H9 (cell line): ENCODE data around the gene ZMIZ2. TPM values are rescaled to one million over a fixed set of nuclear protein-coding genes. Genes with fewer than 3 reads are reported as not detected.

Experiments used
- DNase-seq: peaks from one replicate; pipeline ENCODE4 v3.0.0-alpha.2; 2017
- H2AFZ ChIP-seq: one replicate; pipeline ENCODE4 v1.6.1; 2013; ENCODE audit warnings: mild to moderate bottlenecking, low read length, control low read depth, moderate library complexity
- H2AK5ac ChIP-seq: 2 replicates; pipeline ENCODE4 v1.6.1; 2013; ENCODE audit warnings: low read length, control low read depth, mixed read lengths; ENCODE audit not compliant: insufficient read length
- H2BK120ac ChIP-seq: one replicate; pipeline ENCODE4 v1.6.1; 2013; ENCODE audit warnings: low read depth, mild to moderate bottlenecking, low read length, control low read depth, inconsistent platforms; ENCODE audit not compliant: poor library complexity, severe bottlenecking
- H2BK12ac ChIP-seq: 2 replicates; pipeline ENCODE4 v1.6.1; 2013; ENCODE audit warnings: low read length, control low read depth, mixed read lengths, low read depth; ENCODE audit not compliant: insufficient read length
- H2BK15ac ChIP-seq: 2 replicates; pipeline ENCODE4 v1.6.1; 2013; ENCODE audit warnings: low read depth, low read length, control low read depth
- H2BK20ac ChIP-seq: one replicate; pipeline ENCODE4 v1.6.1; 2013; ENCODE audit warnings: low read depth, mild to moderate bottlenecking, low read length, control low read depth, inconsistent platforms; ENCODE audit not compliant: poor library complexity, severe bottlenecking
- H2BK5ac ChIP-seq: 2 replicates; pipeline ENCODE4 v1.6.1; 2013; ENCODE audit warnings: low read length, control low read depth, mixed read lengths; ENCODE audit not compliant: insufficient read length
- H3K14ac ChIP-seq: 2 replicates; pipeline ENCODE4 v1.6.1; 2013; ENCODE audit warnings: low read length, control low read depth; ENCODE audit not compliant: insufficient read depth
- H3K18ac ChIP-seq: 2 replicates; pipeline ENCODE4 v1.6.1; 2013; ENCODE audit warnings: low read depth, mild to moderate bottlenecking, mixed read lengths, low read length, control low read depth; ENCODE audit not compliant: insufficient read length
- H3K23ac ChIP-seq: 2 replicates; pipeline ENCODE4 v1.6.1; 2013; ENCODE audit warnings: low read length, control low read depth, mixed read lengths, low read depth; ENCODE audit not compliant: insufficient read length
- H3K23me2 ChIP-seq: 2 replicates; pipeline ENCODE4 v1.6.1; 2013; ENCODE audit warnings: low read depth, mild to moderate bottlenecking, mixed read lengths, low read length, control low read depth; ENCODE audit not compliant: insufficient read length, poor library complexity, severe bottlenecking
- H3K27ac ChIP-seq: 2 replicates; pipeline ENCODE4 v1.5.1; 2013; ENCODE audit warnings: low read length, control low read depth, mixed read lengths, low read depth; ENCODE audit not compliant: insufficient read length
- H3K27me3 ChIP-seq: 2 replicates; pipeline ENCODE4 v1.6.1; 2013; ENCODE audit warnings: low read length, control low read depth, inconsistent platforms; ENCODE audit not compliant: insufficient read depth
- H3K4ac ChIP-seq: 2 replicates; pipeline ENCODE4 v1.6.1; 2013; ENCODE audit warnings: low read depth, mild to moderate bottlenecking, control low read depth, inconsistent platforms, low read length, moderate library complexity
- H3K4me1 ChIP-seq: 2 replicates; pipeline ENCODE4 v1.6.1; 2013; ENCODE audit warnings: low read length, control low read depth, inconsistent platforms; ENCODE audit not compliant: insufficient read depth
- H3K4me2 ChIP-seq: 2 replicates; pipeline ENCODE4 v1.6.1; 2013; ENCODE audit warnings: low read length, control low read depth, mixed read lengths; ENCODE audit not compliant: insufficient read length, insufficient read depth
- H3K56ac ChIP-seq: 2 replicates; pipeline ENCODE4 v1.6.1; 2013; ENCODE audit warnings: low read depth, mild to moderate bottlenecking, mixed read lengths, low read length, control low read depth; ENCODE audit not compliant: insufficient read length
- H3K79me1 ChIP-seq: 2 replicates; pipeline ENCODE4 v1.6.1; 2013; ENCODE audit warnings: low read depth, mild to moderate bottlenecking, moderate library complexity, low read length, control low read depth, inconsistent platforms; ENCODE audit not compliant: insufficient read depth, poor library complexity, severe bottlenecking
- H3K79me2 ChIP-seq: 2 replicates; pipeline ENCODE4 v1.6.1; 2013; ENCODE audit warnings: low read length, control low read depth, inconsistent platforms; ENCODE audit not compliant: insufficient read depth
- H3K9ac ChIP-seq: 2 replicates; pipeline ENCODE4 v1.6.1; 2013; ENCODE audit warnings: low read length, control low read depth, mixed read lengths; ENCODE audit not compliant: insufficient read length; ENCODE audit errors: extremely low read depth
- H3K9me3 ChIP-seq: one replicate; pipeline ENCODE4 v1.6.1; 2013; ENCODE audit warnings: low read depth, low read length, inconsistent platforms; ENCODE audit not compliant: control insufficient read depth
- H3T11ph ChIP-seq: one replicate; pipeline ENCODE4 v1.6.1; 2013; ENCODE audit warnings: mild to moderate bottlenecking, low read length, control low read depth, inconsistent platforms
- H4K20me1 ChIP-seq: one replicate; pipeline ENCODE4 v1.6.1; 2013; ENCODE audit not compliant: control insufficient read depth, insufficient read length, insufficient read depth
- H4K5ac ChIP-seq: 2 replicates; pipeline ENCODE4 v1.6.1; 2013; ENCODE audit warnings: low read depth, mild to moderate bottlenecking, mixed read lengths, low read length, control low read depth; ENCODE audit not compliant: insufficient read length
- H4K8ac ChIP-seq: replicated peaks from 2 replicates; pipeline ENCODE4 v1.6.1; 2013; ENCODE audit warnings: low read length, control low read depth, mixed read lengths, low read depth; ENCODE audit not compliant: insufficient read length
- H4K91ac ChIP-seq: 2 replicates; pipeline ENCODE4 v1.6.1; 2013; ENCODE audit warnings: low read depth, mild to moderate bottlenecking, moderate library complexity, mixed read lengths, low read length, control low read depth; ENCODE audit not compliant: insufficient read length
- H3K27ac Mint-ChIP-seq, 3 experiments: 2 replicates in 2 of 3; 3 replicates in 1 of 3; pipeline ENCODE4 v1.8.0; 2020 to 2021; ENCODE audit warnings: mixed read lengths in 3 of 3, mild to moderate bottlenecking in 1 of 3, moderate library complexity in 1 of 3
- H3K27me3 Mint-ChIP-seq: 2 replicates; pipeline ENCODE4 v1.8.0; 2021; ENCODE audit warnings: low read depth, mild to moderate bottlenecking, moderate library complexity, mixed read lengths
- H3K36me3 Mint-ChIP-seq, 3 experiments: 2 replicates in 2 of 3; 3 replicates in 1 of 3; pipeline ENCODE4 v1.8.0; 2020 to 2021; ENCODE audit warnings: low read depth in 3 of 3, mixed read lengths in 3 of 3; ENCODE audit not compliant: insufficient read depth in 1 of 3
- H3K4me1 Mint-ChIP-seq, 2 experiments: 2 replicates each; pipeline ENCODE4 v1.8.0; 2020; ENCODE audit warnings: mixed read lengths in 2 of 2
- H3K4me3 Mint-ChIP-seq, 2 experiments: 2 replicates in 1 of 2; 3 replicates in 1 of 2; pipeline ENCODE4 v1.8.0; 2020 to 2021; ENCODE audit warnings: mild to moderate bottlenecking in 2 of 2, mixed read lengths in 2 of 2, moderate library complexity in 1 of 2
- H3K9me3 Mint-ChIP-seq, 2 experiments: 2 replicates in 1 of 2; 3 replicates in 1 of 2; pipeline ENCODE4 v1.8.0; 2020; ENCODE audit warnings: mild to moderate bottlenecking in 2 of 2, mixed read lengths in 2 of 2, moderate library complexity in 1 of 2
- CTCF ChIP-seq: fragments of 200-600 bp; sonication (generic); conservative IDR thresholded peaks from 3 replicates; pipeline ENCODE4 v1.8.0; 2021; ENCODE audit warnings: antibody characterized with exemption, mild to moderate bottlenecking
- WGBS: extraction: QIAGEN DNeasy Blood & Tissue Kit; methylation state at CpG from one replicate; pipeline ENCODE4 v1.1.7; 2013; ENCODE audit warnings: missing lambda C conversion rate, low lambda C conversion rate, mixed read lengths; ENCODE audit not compliant: insufficient read length; ENCODE audit errors: extremely low coverage; 5-methylcytosine and 5-hydroxymethylcytosine counted together
- total RNA-seq: library from RNA; stranded (reverse); gene quantifications from 2 replicates; pipeline ENCODE4 v1.2.1, GENCODE V29; 2021

Gene ZMIZ2
- total RNA-seq, 1 experiment from 2014 or later, result 72.9 TPM

- no peaks in the 10 kb centered on the region for H3K79me1 ChIP-seq
- H2BK20ac ChIP-seq, result no peak overlapping the region
- H3T11ph ChIP-seq, result no peak overlapping the region
- no peak overlapping the region for H2BK12ac ChIP-seq
- no peak overlapping the region for H3K18ac ChIP-seq
- no CpG with 5 or more reads among the region's 19 CpGs for WGBS
- Mint-ChIP-seq H3K36me3 (peaks cover 31 to 69% (median 67%) of the 10 kb centered on the region in 3 experiments; a peak in 6 of 7 replicates), H3K27ac (peak overlapping the region in 2 of 3 experiments; percentile 49 to 80; a peak in 3 of 7 replicates), H3K4me3 (no peak overlapping the region; a peak in 1 of 5 replicates), H3K27me3 (peaks cover 4% of the 10 kb centered on the region), H3K9me3 (peaks cover 0 to 4% of the 10 kb centered on the region in 2 experiments; a peak in 1 of 5 replicates), H3K4me1 (peaks cover 11 to 16% of the 10 kb centered on the region in 2 experiments)
- H4K5ac ChIP-seq, result no peak overlapping the region
- DNase-seq, result no peak
- H4K20me1 ChIP-seq, result no peaks in the 10 kb centered on the region
- no peak overlapping the region for H2AFZ ChIP-seq
- no peak overlapping the region for H3K9ac ChIP-seq
- no peak overlapping the region for H2BK5ac ChIP-seq
- no peak overlapping the region for H3K4me2 ChIP-seq
- no peak overlapping the region for H2AK5ac ChIP-seq
- H2BK15ac ChIP-seq, result no peak overlapping the region
- no peaks in the 10 kb centered on the region for H3K27me3 ChIP-seq
- H2BK120ac ChIP-seq, result no peak overlapping the region
- H4K91ac ChIP-seq, result no peak overlapping the region
- H3K9me3 ChIP-seq, result no peaks in the 10 kb centered on the region
- H3K23me2 ChIP-seq, result no peaks in the 10 kb centered on the region
- no peaks in the 10 kb centered on the region for H3K4me1 ChIP-seq
- H4K8ac ChIP-seq, result no peak overlapping the region
- no peaks in the 10 kb centered on the region for H3K79me2 ChIP-seq
- TF ChIP-seq CTCF, result no peak
- no peak overlapping the region for H3K27ac ChIP-seq
- H3K23ac ChIP-seq, result no peak overlapping the region
- no peak overlapping the region for H3K4ac ChIP-seq
- no peak overlapping the region for H3K14ac ChIP-seq
- no peak overlapping the region for H3K56ac ChIP-seq
These were observed 18.7 kb downstream of the ZMIZ2 start for GRCh38 chr7:44767134-44767911.
